HepG2 (cell line): ENCODE results near the gene SLC39A8. TPM values are rescaled to one million over a fixed set of nuclear protein-coding genes. Genes with fewer than 3 reads are reported as not detected.

Source experiments
- ATAC-seq: fragments of 200-7000 bp; cut with Tn5 transposase; 3 replicates; pipeline ENCODE4 v1.9.1; 2020; ENCODE audit warnings: mild to moderate bottlenecking, moderate library complexity
- BruUV-seq: library from RNA; stranded (reverse); fragments of 400-500 nt; replicated peaks from 2 replicates; lab custom pipeline; 2021; lab: Mats Ljungman, UMichigan
- CTCF ChIA-PET: fragments of 300-600 bp; formaldehyde crosslinking; extraction: SDS; loops from one replicate; lab custom pipeline; 2021; ENCODE audit warnings: low total read pairs, inconsistent platforms, low intra/inter-chr PET ratio; lab: Yijun Ruan, JAX
- POLR2A ChIA-PET: fragments of 350-600 bp; sonication (Branson Sonifier 250); formaldehyde crosslinking; loops from one replicate; lab custom pipeline; 2020; ENCODE audit warnings: antibody characterized with exemption, inconsistent platforms; lab: Yijun Ruan, JAX
- DNase-seq: peaks from one replicate; pipeline ENCODE4 v3.0.0-alpha.2; 2015; ENCODE audit warnings: low spot score
- FAIRE-seq: peaks from 3 replicates; lab custom pipeline; 2011; peaks lifted over from hg19 to GRCh38; lab: Jason Lieb, UNC
- H2AFZ ChIP-seq: one replicate; pipeline ENCODE4 v1.6.1; 2011; ENCODE audit warnings: low read length, inconsistent platforms
- H3K27ac ChIP-seq: fragments of 300-600 bp; 3 replicates; pipeline ENCODE4 v1.8.0; 2011; ENCODE audit warnings: mixed run types, mild to moderate bottlenecking, mixed read lengths, low read length, inconsistent platforms; ENCODE audit not compliant: insufficient read depth; ENCODE audit errors: extremely low read length
- H3K27me3 ChIP-seq, 2 experiments: fragments of 200-600 bp in 1 of 2; 2 replicates in 1 of 2; 3 replicates in 1 of 2; pipeline versions ENCODE4 v1.6.0 to v1.8.0; 2011; ENCODE audit warnings: low read length in 2 of 2, mild to moderate bottlenecking in 2 of 2, moderate library complexity in 2 of 2, inconsistent platforms in 1 of 2; ENCODE audit not compliant: insufficient read depth in 2 of 2, control insufficient read depth in 1 of 2
- H3K36me3 ChIP-seq, 2 experiments: fragments of 200-600 bp in 1 of 2; replicated peaks in 1 of 2; 2 replicates in 1 of 2; 3 replicates in 1 of 2; pipeline versions ENCODE4 v1.5.1 to v1.8.0; 2011; ENCODE audit warnings: low read length in 2 of 2, inconsistent platforms in 1 of 2; ENCODE audit not compliant: insufficient read depth in 2 of 2, control insufficient read depth in 1 of 2
- H3K4me1 ChIP-seq: 2 replicates; pipeline ENCODE4 v1.5.1; 2012; ENCODE audit warnings: low read length, inconsistent platforms; ENCODE audit not compliant: insufficient read depth
- H3K4me2 ChIP-seq: 2 replicates; pipeline ENCODE4 v1.6.0; 2011; ENCODE audit warnings: low read depth, low read length, inconsistent platforms
- H3K4me3 ChIP-seq, 3 experiments: fragments of 200-600 bp in 1 of 3; sonication (generic), shearing (Covaris generic) in 1 of 3; replicated peaks in 1 of 3; 2 replicates each; pipeline ENCODE4 v1.5.1; 2011 to 2016; ENCODE audit warnings: low read length in 3 of 3, inconsistent platforms in 2 of 3, low read depth in 2 of 3, mild to moderate bottlenecking in 2 of 3, control low read depth in 1 of 3, mixed read lengths in 1 of 3; ENCODE audit not compliant: insufficient read depth in 1 of 3
- H3K79me2 ChIP-seq: one replicate; pipeline ENCODE4 v1.6.1; 2011; ENCODE audit warnings: low read length, inconsistent platforms; ENCODE audit not compliant: insufficient read depth
- H3K9ac ChIP-seq: 2 replicates; pipeline ENCODE4 v1.6.0; 2011; ENCODE audit warnings: mild to moderate bottlenecking, low read depth, low read length, inconsistent platforms; ENCODE audit not compliant: insufficient read depth
- H3K9me3 ChIP-seq: 2 replicates; pipeline ENCODE4 v1.5.1; 2012; ENCODE audit warnings: mild to moderate bottlenecking, low read length
- H4K20me1 ChIP-seq: 2 replicates; pipeline ENCODE4 v1.6.0; 2011; ENCODE audit warnings: inconsistent platforms, mild to moderate bottlenecking, low read length, moderate library complexity; ENCODE audit not compliant: insufficient read depth
- ASH2L ChIP-seq: fragments of 300-600, 200-600 bp; sonication (generic); IDR thresholded peaks from 2 replicates; pipeline ENCODE4 v1.7.0; 2017; ENCODE audit warnings: low read depth, mild to moderate bottlenecking, moderate library complexity, mixed read lengths, low read length; ENCODE audit not compliant: insufficient read length
- E2F5 ChIP-seq: sonication (generic); formaldehyde crosslinking; conservative IDR thresholded peaks from 2 replicates; pipeline ENCODE4 v1.4.0; 2020; ENCODE audit warnings: missing genetic modification reagents
- GATAD1 ChIP-seq: IDR thresholded peaks from 2 replicates; pipeline ENCODE4 v1.6.1; 2016; ENCODE audit warnings: missing genetic modification reagents, missing compliant biosample characterization
- GMEB1 ChIP-seq: sonication (generic); formaldehyde crosslinking; IDR thresholded peaks from 2 replicates; pipeline ENCODE4 v1.5.1; 2020; ENCODE audit warnings: missing genetic modification reagents, mild to moderate bottlenecking, borderline replicate concordance
- GTF3A ChIP-seq: sonication (generic); formaldehyde crosslinking; conservative IDR thresholded peaks from 2 replicates; pipeline ENCODE4 v1.4.0; 2020; ENCODE audit warnings: mild to moderate bottlenecking, missing genetic modification reagents
- HNRNPH1 ChIP-seq: fragments of 200-400 bp; formaldehyde crosslinking; optimal IDR thresholded peaks from 2 replicates; pipeline ENCODE3; 2017; ENCODE audit warnings: mild to moderate bottlenecking, low read depth, low read length
- KAT7 ChIP-seq: IDR thresholded peaks from 2 replicates; pipeline ENCODE4 v1.6.1; 2018; ENCODE audit warnings: borderline replicate concordance, missing compliant biosample characterization
- MIER2 ChIP-seq: IDR thresholded peaks from 2 replicates; pipeline ENCODE4 v1.6.1; 2016; ENCODE audit warnings: missing biosample characterization, missing genetic modification reagents
- MTF2 ChIP-seq: sonication (generic); formaldehyde crosslinking; IDR thresholded peaks from 2 replicates; pipeline ENCODE4 v1.5.0; 2020; ENCODE audit warnings: missing genetic modification reagents, borderline replicate concordance
- MXD1 ChIP-seq: sonication (generic); formaldehyde crosslinking; IDR thresholded peaks from 2 replicates; pipeline ENCODE4 v1.4.0; 2020; ENCODE audit warnings: mild to moderate bottlenecking, missing genetic modification reagents
- PAX8 ChIP-seq: sonication (generic); formaldehyde crosslinking; IDR thresholded peaks from 2 replicates; pipeline ENCODE4 v1.8.0; 2022; ENCODE audit warnings: mild to moderate bottlenecking, missing genetic modification reagents, borderline replicate concordance
- PCBP1 ChIP-seq: fragments of 200-400 bp; formaldehyde crosslinking; IDR thresholded peaks from 2 replicates; pipeline ENCODE4 v1.6.1; 2017; ENCODE audit warnings: mild to moderate bottlenecking, low read depth, low read length, borderline replicate concordance
- SRSF4 ChIP-seq: fragments of 200-400 bp; formaldehyde crosslinking; IDR thresholded peaks from one replicate; pipeline ENCODE4 v1.6.1; 2018; ENCODE audit warnings: mild to moderate bottlenecking, low read depth, low read length, moderate library complexity; ENCODE audit not compliant: poor library complexity, severe bottlenecking
- TBX2 ChIP-seq: sonication (generic); formaldehyde crosslinking; IDR thresholded peaks from 2 replicates; pipeline ENCODE4 v1.5.0; 2020; ENCODE audit warnings: missing genetic modification reagents, mild to moderate bottlenecking, borderline replicate concordance
- ZFP90 ChIP-seq: sonication (generic); formaldehyde crosslinking; IDR thresholded peaks from 2 replicates; pipeline ENCODE4 v1.8.0; 2022; ENCODE audit warnings: missing genetic modification reagents, mild to moderate bottlenecking, inconsistent platforms, borderline replicate concordance
- ZNF549 ChIP-seq: sonication (generic); formaldehyde crosslinking; IDR thresholded peaks from 2 replicates; pipeline ENCODE4 v1.5.0; 2020; ENCODE audit warnings: missing genetic modification reagents
- ZNF570 ChIP-seq: sonication (generic); formaldehyde crosslinking; IDR thresholded peaks from 2 replicates; pipeline ENCODE4 v1.4.0; 2020; ENCODE audit warnings: mild to moderate bottlenecking, missing genetic modification reagents, borderline replicate concordance
- ZNF589 ChIP-seq: sonication (generic); formaldehyde crosslinking; conservative IDR thresholded peaks from 2 replicates; pipeline ENCODE4 v1.8.0; 2022; ENCODE audit warnings: mild to moderate bottlenecking, moderate library complexity, missing genetic modification reagents
- ZNF747 ChIP-seq: sonication (generic); formaldehyde crosslinking; IDR thresholded peaks from 2 replicates; pipeline ENCODE4 v1.8.1; 2023; ENCODE audit warnings: missing genetic modification reagents, mild to moderate bottlenecking, borderline replicate concordance
- WGBS: methylation state at CpG from one replicate; pipeline ENCODE4 v1.1.6; 2017; ENCODE audit warnings: low lambda C conversion rate; 5-methylcytosine and 5-hydroxymethylcytosine counted together
- in situ Hi-C: cut with HindIII; loops from 2 replicates; pipeline ENCODE4 v1.10.0; 2017; ENCODE audit warnings: low pct_unique_long_range_greater_than_20kb; ENCODE audit not compliant: extremely low pct_ligation_motif_present
- intact Hi-C: fragments of 100-400 bp; cut with micrococcal nuclease; formaldehyde crosslinking; loops from one replicate; pipeline ENCODE4 v1.10.0; 2022; ENCODE audit not compliant: unreplicated experiment
- polyA plus RNA-seq, 8 experiments: library from polyadenylated mRNA; depleted of rRNA in 3 of 8; stranded (reverse) in 7 of 8; unstranded in 1 of 8; fragments of >200 nt; fragmentation: Illumina TruSeq in 4 of 8; extraction: Trizol in 4 of 8; gene quantifications; 2 replicates each; pipeline versions ENCODE4 v1.2.1 to v1.2.3, GENCODE V29; 2011 to 2016; ENCODE audit warnings: low read depth in 4 of 8, missing spikeins in 1 of 8, mixed read lengths in 1 of 8; ENCODE audit not compliant: insufficient read depth in 1 of 8
- total RNA-seq, 5 experiments: library from RNA; depleted of rRNA; stranded (reverse); fragments of >200 nt; fragmentation: Illumina TruSeq; extraction: Trizol; gene quantifications; 2 replicates each; pipeline ENCODE4 v1.2.3, GENCODE V29; 2016; ENCODE audit warnings: low read depth in 1 of 5

Gene SLC39A8
- total and polyA plus RNA-seq, 2 of the 13 experiments (the other 11 are each of a cell fraction or from before 2014, with no cell fraction given): 0.22 to 0.38 TPM

- BruUV-seq: no TSS peak
- H3K9me3 ChIP-seq: no peaks in the 10 kb centered on the region
- CTCF ChIA-PET: no interaction called here
- FAIRE-seq (no peak), ATAC-seq (no peak), DNase-seq (no peak)
- intact Hi-C loops: no loop called here
- no peaks in the 10 kb centered on the region for H3K36me3 ChIP-seq
- in situ Hi-C loops: no loop called here
- 20% methylated on average over 3 of the region's 3 CpGs for WGBS
- H3K9ac ChIP-seq: no peak overlapping the region
- POLR2A ChIA-PET: no interaction called here
- no peaks in the 10 kb centered on the region for H4K20me1 ChIP-seq
- H3K4me1 ChIP-seq: no peaks in the 10 kb centered on the region
- no peak overlapping the region for H3K4me2 ChIP-seq
- H3K4me3 ChIP-seq: no peak overlapping the region
- no peaks in the 10 kb centered on the region for H3K79me2 ChIP-seq
- no peak overlapping the region for H2AFZ ChIP-seq
- no peak for TF ChIP-seq ZFP90 (CRISPR knock-in tag)
- no peak for TF ChIP-seq MXD1 (CRISPR knock-in tag)
- no peak for TF ChIP-seq PAX8 (CRISPR knock-in tag)
- TF ChIP-seq ZNF549 (CRISPR knock-in tag): no peak
- no peak for TF ChIP-seq MTF2
- TF ChIP-seq ASH2L: no peak
- TF ChIP-seq GATAD1 (CRISPR knock-in tag): no peak
- no peak for TF ChIP-seq SRSF4
- no peak for TF ChIP-seq KAT7 (CRISPR knock-in tag)
- no peak for TF ChIP-seq E2F5 (CRISPR knock-in tag)
- TF ChIP-seq GMEB1 (CRISPR knock-in tag): no peak
- TF ChIP-seq HNRNPH1: no peak
- no peak for TF ChIP-seq MIER2
- no peak for TF ChIP-seq GTF3A (CRISPR knock-in tag)
- TF ChIP-seq ZNF747 (CRISPR knock-in tag): no peak
- no peak for TF ChIP-seq TBX2 (CRISPR knock-in tag)
- TF ChIP-seq ZNF570 (CRISPR knock-in tag): no peak
- TF ChIP-seq ZNF589: no peak
- TF ChIP-seq PCBP1: no peak
- H3K27me3 ChIP-seq: no peaks in the 10 kb centered on the region; a peak in 1 of 5 replicates
- no peak overlapping the region for H3K27ac ChIP-seq
Measured at GRCh38 chr4:102216666-102217065, 128.6 kb downstream of the SLC39A8 start.
